Hematopoietic multipotent progenitor cell treated with erythropoietin and hydrocortisone succinate and interleukin-3 and kit ligand, for 8 days (in vitro differentiated cells): ENCODE results near the gene C16orf96.

Experiments
- DNase-seq: peaks from one replicate; pipeline ENCODE4 v3.0.0-alpha.2; 2015

Gene C16orf96

DNA sequence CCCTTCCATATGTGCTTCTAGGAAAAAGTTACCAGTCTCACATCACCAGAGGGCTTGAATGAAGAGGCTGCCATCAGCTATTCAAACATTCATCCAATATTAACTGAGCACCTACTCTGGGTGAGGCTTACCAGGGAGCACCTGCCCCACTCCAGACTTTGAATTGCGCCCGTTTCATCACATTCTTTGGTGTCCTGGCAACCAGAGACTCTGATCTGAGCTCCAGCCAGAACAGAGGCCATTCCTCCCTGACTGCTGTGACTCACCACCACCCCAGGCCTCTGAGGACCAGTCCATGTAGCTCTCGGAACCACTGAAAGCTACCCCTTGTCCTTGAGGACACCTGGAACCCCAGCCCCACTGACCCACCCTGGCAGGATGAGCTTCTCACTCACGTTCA, at the start of gene C16orf96:
Gene C16orf96 (plus strand): TSS at position 229 of the 400 bp plus-strand sequence. CDS start 150 bp downstream, at position 379.
- DNase-seq: no peak

DNA sequence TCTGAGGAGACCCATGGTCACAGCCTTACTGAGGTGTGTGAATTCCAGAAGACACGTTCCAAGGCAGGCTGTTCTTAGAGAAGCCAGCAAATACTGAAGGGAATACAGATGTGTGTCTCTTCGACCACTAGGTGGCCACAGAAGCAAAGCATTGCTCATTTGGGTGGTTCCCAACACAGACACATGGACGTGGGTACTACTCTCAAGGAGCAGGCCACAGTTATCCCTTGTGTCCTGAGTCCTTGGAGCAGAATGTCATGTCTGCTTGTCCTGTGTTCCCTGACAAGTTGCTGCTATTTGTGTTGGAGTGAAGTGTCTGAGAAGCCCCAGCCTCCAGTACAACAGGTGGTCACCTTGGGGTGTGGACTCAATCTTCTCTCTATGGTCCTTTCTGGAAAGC, 49.7 kb upstream of the C16orf96 start:
- peak; percentile 89 for DNase-seq

DNA sequence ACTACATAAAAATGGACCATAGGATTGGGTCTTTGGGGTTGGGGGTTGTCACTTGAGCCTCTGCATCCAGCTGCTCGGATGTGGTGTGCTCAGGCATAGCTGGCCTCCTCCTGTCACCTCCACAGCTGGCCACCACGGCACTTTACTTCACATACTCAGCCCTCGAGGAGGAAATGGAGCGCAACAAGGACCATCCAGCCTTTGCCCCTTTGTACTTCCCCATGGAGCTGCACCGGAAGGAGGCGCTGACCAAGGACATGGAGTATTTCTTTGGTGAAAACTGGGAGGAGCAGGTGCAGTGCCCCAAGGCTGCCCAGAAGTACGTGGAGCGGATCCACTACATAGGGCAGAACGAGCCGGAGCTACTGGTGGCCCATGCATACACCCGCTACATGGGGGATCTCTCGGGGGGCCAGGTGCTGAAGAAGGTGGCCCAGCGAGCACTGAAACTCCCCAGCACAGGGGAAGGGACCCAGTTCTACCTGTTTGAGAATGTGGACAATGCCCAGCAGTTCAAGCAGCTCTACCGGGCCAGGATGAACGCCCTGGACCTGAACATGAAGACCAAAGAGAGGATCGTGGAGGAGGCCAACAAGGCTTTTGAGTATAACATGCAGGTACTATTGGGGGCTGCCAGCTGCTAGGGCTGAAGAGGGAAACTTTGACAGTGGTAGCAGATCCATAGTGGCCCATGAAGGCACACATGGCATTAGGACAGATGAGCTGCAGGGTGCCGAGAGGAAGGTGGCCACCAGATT, 48.4 kb upstream of the C16orf96 start:
- DNase-seq: no peak

DNA sequence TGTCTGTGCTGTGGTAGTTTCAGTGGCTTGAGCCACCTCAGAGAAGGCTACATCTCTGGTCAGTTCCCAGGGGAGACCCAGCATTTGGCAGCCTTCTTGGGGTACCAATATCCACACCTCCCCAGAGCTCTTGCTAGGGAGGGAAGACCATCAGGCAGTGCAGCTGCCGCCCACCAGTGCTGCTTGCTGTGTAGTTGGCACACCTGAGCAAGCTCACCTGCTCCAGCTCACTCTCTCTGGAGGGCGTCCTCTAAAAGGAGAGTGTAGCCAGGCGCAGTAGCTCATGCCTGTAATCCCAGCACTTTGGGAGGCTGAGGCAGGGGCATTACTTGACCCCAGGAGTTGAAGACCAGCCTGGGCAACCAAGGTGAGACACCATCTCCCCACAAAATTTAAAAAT, 47.3 kb upstream of the C16orf96 start:
- no peak for DNase-seq

DNA sequence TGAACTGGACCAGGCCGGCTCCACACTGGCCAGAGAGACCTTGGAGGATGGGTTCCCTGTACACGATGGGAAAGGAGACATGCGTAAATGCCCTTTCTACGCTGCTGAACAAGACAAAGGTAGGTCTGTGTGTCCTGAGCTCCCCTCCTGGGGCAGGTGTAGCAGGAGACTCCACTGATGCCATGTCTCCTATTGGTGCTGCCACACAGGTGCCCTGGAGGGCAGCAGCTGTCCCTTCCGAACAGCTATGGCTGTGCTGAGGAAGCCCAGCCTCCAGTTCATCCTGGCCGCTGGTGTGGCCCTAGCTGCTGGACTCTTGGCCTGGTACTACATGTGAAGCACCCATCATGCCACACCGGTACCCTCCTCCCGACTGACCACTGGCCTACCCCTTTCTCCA, 46.7 kb upstream of the C16orf96 start:
- DNase-seq: no peak

DNA sequence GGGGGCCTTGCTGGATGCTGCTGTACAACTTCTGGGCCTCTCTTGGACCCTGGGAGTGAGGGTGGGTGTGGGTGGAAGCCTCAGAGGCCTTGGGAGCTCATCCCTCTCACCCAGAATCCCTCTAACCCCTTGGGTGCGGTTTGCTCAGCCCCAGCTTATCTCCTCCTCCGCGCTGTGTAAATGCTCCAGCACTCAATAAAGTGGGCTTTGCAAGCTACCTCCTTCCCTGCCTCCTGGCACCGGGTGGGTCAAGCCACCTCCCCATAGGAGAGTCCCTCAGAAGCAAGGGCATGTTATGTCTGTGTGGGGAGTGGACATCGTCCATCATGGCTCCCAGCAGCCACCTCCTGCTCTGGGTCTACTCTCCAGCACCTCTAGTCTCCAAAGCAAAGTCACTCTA, 46.0 kb upstream of the C16orf96 start:
- no peak for DNase-seq

DNA sequence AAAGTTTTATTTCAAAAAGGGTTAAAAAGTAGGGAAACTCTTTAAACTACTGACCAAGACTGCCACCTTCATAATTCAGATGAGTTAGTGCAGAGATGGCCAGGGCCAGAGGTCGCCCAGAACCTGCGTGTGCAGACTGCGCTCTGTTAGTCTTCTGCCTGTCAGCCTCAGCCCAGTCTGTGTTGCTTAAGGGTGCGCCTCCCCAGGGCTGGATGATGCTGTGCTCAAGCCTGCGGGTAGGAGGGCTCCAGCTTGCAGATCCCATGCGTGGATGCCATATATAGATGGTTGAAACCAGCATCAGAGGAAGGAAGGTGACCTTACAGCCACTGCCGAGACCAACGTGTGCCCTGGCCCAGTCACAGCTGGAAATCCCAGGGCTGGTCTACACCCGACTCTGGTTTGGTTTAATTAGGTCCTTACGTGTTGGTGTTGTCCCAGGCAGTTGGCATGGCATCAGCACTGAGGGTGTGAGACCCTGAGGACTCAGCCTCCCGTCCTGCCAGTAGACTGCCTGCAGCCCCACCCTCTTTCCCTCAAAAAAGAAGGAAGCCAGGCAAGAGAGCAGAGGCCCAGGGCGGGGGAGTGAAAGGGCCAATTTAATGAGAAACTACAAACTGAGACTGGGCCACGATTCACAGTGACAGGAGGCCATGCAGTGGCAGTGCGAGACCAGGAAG, 45.3 kb upstream of the C16orf96 start:
- DNase-seq: no peak

DNA sequence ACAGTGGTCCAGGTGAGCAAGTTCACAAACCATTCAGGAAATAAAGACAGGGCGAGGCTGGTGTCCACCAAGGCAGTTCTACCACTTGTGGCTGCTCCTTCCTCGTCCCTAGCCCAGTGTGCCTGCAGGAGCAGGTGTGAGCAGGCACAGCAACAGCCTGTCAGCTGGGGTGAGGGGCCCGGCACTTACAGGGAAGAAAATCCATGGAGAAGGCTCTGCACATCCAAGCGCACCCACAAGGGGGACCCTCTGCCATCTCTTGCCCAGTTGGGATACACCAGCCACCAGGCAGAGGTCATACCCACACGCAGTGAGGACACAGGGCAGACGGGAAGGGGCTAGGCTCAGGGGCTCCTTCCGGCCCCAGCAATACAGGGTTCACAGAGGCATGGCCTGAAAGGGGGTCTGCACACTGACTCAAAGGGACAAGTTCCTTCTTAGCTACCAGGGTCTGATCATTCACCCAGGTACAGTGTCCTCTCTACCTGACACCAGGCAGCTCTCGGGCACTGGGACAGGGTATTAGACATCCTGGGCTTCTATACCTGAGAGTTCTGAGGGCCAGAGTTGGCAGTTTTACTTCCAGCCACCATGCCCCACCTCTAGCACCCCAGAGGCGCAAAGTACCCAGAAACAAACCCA, 44.6 kb upstream of the C16orf96 start:
- DNase-seq: peak; percentile 59

DNA sequence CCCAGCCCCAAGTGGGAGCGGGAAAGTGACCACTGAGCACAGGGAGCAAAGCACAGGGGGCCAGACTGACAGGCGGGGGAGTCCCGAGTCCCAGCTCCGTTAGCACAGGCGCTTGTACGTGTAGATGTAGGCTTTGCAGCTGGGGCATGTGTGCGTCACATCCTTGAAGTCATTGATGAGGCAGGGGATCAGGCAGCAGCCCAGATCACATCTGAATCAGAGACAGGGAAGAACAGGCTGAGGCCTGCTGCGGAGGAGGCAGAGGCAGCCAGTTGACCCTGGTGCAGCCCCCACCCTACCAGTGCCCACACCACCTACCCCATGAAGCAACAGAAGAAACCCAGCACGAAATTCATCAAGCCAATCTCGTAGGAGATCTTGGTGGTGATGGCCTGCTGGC, 43.7 kb upstream of the C16orf96 start:
- no peak for DNase-seq

DNA sequence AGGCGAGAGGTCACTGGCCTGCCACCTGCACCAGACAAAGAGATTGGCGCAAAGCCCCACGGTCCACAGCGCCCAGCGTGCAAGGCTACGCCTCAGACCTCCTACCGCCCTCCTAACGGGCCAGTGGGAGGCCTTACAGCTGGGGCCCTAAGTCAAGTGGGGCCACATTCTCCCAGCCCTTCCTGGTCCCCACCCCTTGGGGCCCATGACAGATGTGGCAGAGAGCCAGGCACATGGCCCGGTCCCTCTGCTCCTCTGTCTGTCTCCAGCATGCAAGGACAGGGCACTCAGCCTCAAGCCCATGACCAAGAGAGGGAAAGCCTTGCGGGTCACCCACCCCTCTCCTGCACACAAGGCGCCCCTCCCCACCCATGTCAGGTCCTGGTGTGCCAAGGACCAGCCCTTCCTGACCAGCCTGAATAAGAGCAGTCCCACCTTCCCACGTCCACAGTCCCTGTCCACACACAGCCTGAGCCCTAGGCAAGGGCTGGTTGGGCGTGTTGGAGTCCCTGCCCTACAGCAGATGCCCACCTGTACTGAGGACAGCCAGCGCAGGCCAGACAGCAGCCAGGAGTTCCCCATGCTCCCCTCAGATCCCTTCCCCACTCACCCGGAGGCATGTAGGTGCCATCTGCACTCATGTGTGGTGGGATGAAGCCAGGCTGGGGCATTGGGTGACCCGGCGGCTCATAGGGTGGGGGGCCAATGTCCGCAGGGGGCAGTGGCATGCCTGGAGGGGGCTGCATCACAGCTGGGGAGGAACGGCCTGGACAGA, 42.9 kb upstream of the C16orf96 start:
- peak; percentile 74 for DNase-seq

DNA sequence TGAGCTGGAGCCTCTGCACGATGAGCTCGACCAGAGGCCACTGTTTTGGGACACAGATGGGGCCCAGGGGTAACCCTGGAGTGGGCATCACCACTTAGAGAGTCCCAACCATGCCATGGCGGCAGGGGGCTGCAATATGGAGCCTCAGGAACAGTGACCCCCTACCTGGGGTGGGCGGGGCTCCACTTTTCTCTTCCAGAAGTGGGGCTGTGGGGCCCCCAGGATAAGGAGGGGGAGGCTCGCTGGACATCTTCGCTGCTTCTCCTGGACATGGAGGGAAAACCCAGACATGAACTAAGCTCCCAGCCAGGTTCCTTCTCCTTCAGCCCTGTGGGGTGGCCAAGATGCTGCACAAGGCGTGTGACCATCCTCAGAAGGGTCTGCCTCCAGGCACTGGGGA, 42.3 kb upstream of the C16orf96 start:
- DNase-seq: no peak

DNA sequence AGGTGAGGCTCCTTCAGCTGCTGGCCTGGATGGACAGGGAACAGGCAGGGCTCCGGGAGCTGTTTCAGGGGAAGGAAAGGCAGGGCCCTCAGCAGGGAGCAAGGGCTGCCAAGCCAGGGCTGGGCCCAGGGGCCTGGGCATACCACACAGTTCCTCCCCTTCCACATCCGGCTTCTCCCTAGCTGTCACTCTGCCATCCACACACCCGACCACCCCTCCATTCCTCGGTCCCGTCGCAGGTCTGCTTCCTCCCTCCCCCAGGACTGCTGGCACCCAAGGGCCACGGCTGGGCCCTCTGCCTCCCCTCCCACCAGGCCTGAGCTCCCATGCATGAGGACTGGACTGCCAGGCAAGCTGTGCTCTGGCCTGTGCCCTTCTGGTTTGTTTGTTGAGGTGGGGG, 41.5 kb upstream of the C16orf96 start:
- DNase-seq: no peak

DNA sequence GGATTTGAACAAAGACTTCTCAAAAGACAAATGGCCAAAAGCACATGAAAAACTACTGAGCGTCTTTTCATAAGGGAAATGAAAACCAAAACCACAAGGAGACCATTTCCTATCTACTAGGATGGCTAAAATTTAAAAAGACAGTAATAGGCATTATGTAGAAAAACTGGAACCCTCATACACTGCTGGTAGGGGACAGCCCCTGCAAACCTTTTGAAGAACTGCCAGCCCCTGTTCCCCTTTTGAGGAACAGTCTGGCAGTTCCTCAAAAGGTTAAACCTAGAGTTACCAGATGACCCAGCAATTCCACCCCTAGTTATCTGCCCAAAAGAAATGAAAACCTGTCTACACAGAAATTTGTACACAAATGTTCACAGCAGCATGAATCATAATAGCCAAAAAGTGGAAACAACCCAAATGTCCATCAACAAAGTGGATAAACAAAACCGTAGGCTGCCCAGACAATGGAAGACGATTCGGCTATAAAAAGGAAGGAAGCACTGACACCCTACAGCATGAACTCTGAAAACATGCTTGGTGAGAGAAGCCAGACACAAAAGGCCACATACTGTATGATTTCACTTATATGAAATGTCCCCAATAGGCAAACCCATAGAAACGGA, 40.4 kb upstream of the C16orf96 start:
- DNase-seq: peak; percentile 20

DNA sequence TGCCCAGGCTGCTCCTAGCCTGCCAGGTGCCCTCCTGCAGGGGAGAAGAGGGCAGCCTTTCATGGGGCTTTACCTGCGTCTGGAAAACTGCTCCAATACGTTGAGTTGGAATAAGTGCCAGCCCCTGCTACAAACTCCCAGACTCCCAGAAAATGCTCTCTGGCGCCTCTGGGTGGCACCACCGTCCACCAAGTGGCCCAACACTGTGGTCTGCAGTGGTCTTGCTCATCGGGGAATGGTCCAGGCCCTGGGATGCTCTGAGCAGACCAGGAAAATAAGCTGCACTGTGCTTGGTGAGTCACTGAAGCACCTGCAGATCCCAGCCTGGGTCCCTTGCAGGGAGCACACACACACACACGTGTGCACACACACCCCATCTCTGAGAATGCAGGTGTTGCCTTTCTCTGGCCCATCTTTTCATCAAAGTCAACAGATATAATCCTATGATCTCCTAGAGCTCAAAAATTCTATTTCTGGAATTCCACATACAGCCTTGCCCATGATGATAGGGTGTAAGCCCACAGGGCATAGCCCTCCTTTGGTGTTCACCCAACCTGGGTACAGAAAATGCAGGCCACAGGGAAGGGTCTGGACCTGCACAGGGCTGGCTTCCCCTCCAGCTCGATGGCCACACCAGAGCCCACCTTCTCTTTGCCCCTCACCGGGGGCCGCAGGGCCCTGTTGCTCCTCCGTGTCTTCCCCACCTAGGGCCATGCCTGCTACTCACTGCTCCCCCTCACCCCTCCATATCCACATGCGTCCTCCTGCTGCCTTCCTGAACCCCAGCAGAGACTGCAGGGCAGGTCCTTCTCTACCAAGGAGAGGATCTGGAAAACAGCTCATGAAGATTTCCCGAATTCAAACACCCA, 38.1 kb upstream of the C16orf96 start:
- DNase-seq: peak; percentile 39

DNA sequence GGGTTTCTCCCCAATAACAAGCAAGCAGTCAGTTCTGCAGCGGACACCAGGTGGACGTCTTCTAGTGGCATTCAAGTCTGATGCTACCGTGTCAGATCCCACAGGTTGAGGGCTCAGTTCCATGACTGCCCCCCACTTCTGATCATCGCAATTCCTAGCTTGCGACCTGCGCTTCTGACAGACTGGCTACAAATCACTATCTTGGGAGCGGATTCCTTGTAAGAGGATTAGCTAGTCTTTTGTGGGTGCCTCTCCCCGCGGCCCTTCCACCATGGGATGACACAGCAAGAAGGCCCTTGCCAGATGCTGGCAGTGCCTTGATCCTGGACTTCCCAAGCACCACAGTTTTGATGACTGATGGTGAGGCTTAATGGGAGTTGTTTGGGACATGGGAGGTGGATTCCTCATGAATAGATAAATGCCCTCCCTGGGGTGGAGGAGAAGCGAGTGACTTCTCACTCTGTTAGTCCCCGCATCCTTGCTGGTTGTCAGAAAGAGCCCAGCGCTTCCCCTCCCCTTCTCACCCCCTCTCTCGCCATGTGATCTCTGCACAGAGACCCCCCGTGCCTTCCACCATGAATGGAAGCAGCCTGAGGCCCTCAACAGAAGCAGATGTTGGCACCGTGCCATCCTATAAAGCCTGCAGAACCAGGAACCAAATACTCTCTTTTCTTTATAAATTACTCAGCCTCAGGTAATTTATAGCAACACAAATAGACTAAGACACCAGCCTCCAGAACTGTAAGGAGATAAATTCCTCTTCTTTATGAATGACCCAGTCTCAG, 36.7 kb upstream of the C16orf96 start:
- DNase-seq: no peak

DNA sequence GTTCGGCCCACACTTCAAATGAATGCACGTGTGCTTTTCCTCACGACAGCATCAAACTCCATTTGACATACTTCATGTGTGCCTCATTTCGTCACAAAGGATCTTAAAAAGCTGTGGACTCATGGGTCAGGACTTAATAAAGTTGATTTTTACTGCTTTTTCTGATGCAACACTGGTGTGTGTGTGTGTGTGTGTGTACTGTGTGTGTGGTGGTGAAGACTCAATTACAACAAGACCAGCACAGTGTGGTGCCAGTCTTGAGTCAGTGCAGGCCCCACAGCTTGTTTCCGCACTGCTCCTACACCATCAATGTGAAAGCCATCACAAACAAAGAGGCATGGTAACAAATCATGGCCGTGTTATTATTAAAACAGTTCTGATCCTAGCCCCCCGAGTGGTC, 35.2 kb upstream of the C16orf96 start:
- no peak for DNase-seq

DNA sequence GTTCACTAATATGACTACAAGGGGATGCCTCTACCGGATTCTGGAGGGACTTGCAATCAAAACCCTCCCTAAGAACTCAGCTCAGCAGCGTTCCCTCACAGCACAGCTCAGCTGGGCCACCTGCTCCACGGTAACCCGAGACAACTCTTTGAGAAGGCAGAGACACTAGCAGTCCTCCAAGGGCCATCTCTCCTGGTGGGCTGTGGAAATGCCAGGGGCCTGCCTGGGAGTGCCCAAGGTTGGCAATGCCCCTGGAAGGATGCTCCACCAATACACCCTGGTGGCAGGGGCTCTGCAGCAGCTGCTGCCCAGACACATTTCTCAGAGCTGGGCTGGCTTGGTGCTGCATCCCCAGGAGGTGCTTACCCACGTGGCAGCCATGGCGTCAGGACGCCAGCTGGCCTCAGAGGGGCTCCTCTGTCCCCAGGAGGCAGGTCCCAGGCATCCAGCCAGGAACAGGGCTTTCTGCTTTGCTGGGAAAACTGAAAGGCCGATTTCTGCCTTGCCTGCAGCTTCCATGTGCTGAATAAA, 34.0 kb upstream of the C16orf96 start:
- DNase-seq: no peak

DNA sequence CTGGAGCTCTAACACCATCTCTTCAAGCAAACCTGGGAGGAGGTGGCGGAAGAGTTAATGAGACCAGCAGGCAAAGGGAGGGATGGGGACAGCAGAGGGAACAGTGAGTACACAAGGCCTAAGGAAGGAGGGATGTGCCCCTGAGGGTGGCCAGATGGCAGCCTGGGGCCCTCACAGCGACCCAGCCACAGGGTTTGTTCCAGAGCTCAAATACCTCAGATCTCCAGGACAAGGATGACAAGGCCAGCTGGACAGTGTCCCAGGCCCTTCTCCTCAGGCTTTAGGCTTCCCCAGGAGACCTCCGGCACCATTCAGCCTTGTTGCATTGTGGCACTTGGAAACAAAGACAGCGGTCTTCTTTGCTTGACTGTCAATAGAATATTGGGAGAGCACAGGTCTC, 32.5 kb upstream of the C16orf96 start:
- no peak for DNase-seq

DNA sequence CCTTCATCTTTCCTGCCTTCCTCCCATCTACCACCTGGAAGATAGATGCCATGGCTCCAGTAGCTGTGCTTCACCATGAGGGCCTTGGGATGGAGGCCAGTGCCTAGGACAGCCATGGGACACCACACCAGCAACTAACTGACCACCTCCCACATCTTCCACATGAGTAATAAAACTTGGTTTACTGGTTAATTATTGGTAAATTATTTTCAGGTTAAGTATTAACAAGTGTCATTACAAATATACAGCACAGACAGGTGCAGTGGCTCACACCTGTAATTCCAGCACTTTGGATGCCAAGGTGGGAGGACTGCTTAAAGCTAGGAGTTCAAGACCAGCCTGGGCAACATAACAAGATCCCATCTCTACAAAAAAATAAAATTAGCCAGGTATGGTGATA, 31.6 kb upstream of the C16orf96 start:
- no peak for DNase-seq

DNA sequence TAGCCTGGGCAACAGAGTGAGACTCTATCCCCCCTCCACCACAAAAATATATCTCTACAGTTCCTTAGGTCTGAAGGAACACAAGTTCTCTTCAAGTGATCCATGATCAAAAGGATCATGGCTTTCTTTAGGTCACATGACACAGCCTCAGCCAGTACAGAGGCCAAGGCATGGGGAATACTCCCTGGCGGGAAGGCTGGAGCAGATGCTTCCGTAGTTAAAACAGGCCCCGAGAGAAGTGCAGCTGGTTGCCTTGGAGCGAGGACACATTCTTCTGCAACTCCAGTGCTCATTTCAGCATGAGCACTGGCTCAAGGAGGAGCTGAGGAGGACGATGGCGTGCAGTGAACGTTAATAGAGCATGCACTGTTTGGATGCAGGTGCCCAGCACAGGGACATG, 31.1 kb upstream of the C16orf96 start:
- DNase-seq: no peak
